Measurements from ENCODE around the gene MED1. TPM values are rescaled to one million over a fixed set of nuclear protein-coding genes. Genes with fewer than 3 reads are reported as not detected.

MED1 gene
- total and polyA plus RNA-seq, 9 of the 15 experiments (the other 6 are each of a cell fraction or from before 2014, with no cell fraction given) = 14.0 to 59.8 (median 46.7) TPM

GRCh38 chr17:39404542-39405378, 46.3 kb downstream of the MED1 start (continued):
- peak; percentile 54; the same call in 1 of the 2 replicates for TF ChIP-seq ZNF384 (IDR thresholded peaks at IDR 0.05; ENCODE audit: low read depth, low read length)
- TF ChIP-seq PHB2 (IDR thresholded peaks at IDR 0.05; ENCODE audit: low read depth) = no peak
- peak; percentile 90 for TF ChIP-seq FOSL1 (tag; conservative IDR thresholded peaks at IDR 0.05)
- peak; percentile 72 for TF ChIP-seq JUN (IDR thresholded peaks at IDR 0.05; ENCODE audit: borderline replicate concordance, low read depth, low read length)
- TF ChIP-seq JUN (CRISPR knock-in tag; IDR thresholded peaks at IDR 0.05; ENCODE audit: borderline replicate concordance) = no peak
- 0 out of 4 replicates have a peak, but pooled peaks of 1 of the 2 experiments have one; percentile 9 for TF ChIP-seq RAD21 (CRISPR knock-in tag; conservative IDR thresholded peaks at IDR 0.05 in 1 of 2, IDR thresholded peaks at IDR 0.05 in 1 of 2)
- no peak for TF ChIP-seq SRSF7 (optimal IDR thresholded peaks at IDR 0.05; ENCODE audit: low read depth, low read length)
- TF ChIP-seq CTCF (IDR thresholded peaks at IDR 0.05 in 2 of 3, conservative IDR thresholded peaks at IDR 0.05 in 1 of 3; ENCODE audit: insufficient read depth in 2 of 3, low read depth in 1 of 3, low read length in 3 of 3) = peak in 1 of 3 experiments; percentile 15; a peak in 1 of 6 replicates
- TF ChIP-seq THRB (CRISPR knock-in tag; conservative IDR thresholded peaks at IDR 0.05) = 0 out of 2 replicates have a peak, but pooled peaks have one; percentile 20
- no peak for TF ChIP-seq ZNF124 (CRISPR knock-in tag; IDR thresholded peaks at IDR 0.05)
- TF ChIP-seq ZNF316 (IDR thresholded peaks at IDR 0.05) = no peak
- no peak for TF ChIP-seq HMBOX1 (IDR thresholded peaks at IDR 0.05)

Data from K562 (cell line).